GM21515 (cell line): ENCODE measurements around the gene ZBTB17.
"Not testable (repeated sequence)": the region's sequence is repeated elsewhere in the genome, so short reads cannot be mapped to it uniquely, and the experiment has no call there.

Source experiments
- ATAC-seq: cut with Tn5 transposase; IDR thresholded peaks from one replicate; pipeline ENCODE4 v1.9.1; 2021; ENCODE audit not compliant: unreplicated experiment

Gene ZBTB17

GRCh38 chr1:15900662-15901279, 75.1 kb downstream of the ZBTB17 start:
- no peak for ATAC-seq

GRCh38 chr1:15899266-15899665, 76.6 kb downstream of the ZBTB17 start:
- ATAC-seq = no peak

- not testable (repeated sequence) for ATAC-seq
Measured at GRCh38 chr1:15896841-15897610, 78.9 kb downstream of the ZBTB17 start.

GRCh38 chr1:15895233-15895632, 80.7 kb downstream of the ZBTB17 start:
- ATAC-seq = no peak

- ATAC-seq = not testable (repeated sequence)
Measured at GRCh38 chr1:15892857-15893599, 82.9 kb downstream of the ZBTB17 start.
